ENCODE measurements around the gene CTDSP1. TPM values are rescaled to one million over a fixed set of nuclear protein-coding genes. Genes with fewer than 3 reads are reported as not detected.

Gene CTDSP1
- polyA plus RNA-seq, 2 of the 4 experiments (the other 2 are of a cell fraction): 39.5 to 50.3 TPM

DNA sequence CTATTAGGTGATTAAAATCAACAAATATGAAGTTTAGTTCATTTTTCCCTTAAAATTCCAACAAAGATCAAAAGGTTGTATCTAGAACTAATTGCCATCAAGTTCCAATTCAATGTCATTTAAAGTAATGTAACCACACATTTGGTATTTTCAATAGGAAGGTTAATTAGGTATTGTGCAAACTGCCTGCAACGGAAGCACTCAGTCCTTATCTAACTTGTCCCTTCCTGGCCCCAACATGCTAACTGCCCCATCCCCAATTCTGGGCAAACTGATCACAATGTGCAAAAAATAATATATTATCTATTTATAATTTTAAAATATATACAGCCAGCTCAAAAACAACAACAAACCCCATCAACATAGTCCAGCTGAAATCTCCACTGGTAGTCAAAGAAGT lies 52.4 kb downstream of the CTDSP1 start:
- Histone ChIP-seq H3K9me3 (no peaks in the 10 kb centered on the region), H3K4me3 (no peak overlapping the region), H3K4me1 (peaks cover 26% of the 10 kb centered on the region), H3K4me2 (no peak overlapping the region), H3K27ac (no peak overlapping the region)
- TF ChIP-seq ZC3H11A (IDR thresholded peaks at IDR 0.05): no peak
- TF ChIP-seq RFX5 (IDR thresholded peaks at IDR 0.05): no peak
- no peak for TF ChIP-seq PHF8 (IDR thresholded peaks at IDR 0.05; ENCODE audit: borderline replicate concordance, low read depth)
- TF ChIP-seq, protein P1, sequence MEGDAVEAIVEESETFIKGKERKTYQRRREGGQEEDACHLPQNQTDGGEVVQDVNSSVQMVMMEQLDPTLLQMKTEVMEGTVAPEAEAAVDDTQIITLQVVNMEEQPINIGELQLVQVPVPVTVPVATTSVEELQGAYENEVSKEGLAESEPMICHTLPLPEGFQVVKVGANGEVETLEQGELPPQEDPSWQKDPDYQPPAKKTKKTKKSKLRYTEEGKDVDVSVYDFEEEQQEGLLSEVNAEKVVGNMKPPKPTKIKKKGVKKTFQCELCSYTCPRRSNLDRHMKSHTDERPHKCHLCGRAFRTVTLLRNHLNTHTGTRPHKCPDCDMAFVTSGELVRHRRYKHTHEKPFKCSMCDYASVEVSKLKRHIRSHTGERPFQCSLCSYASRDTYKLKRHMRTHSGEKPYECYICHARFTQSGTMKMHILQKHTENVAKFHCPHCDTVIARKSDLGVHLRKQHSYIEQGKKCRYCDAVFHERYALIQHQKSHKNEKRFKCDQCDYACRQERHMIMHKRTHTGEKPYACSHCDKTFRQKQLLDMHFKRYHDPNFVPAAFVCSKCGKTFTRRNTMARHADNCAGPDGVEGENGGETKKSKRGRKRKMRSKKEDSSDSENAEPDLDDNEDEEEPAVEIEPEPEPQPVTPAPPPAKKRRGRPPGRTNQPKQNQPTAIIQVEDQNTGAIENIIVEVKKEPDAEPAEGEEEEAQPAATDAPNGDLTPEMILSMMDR (IDR thresholded peaks at IDR 0.05): no peak
- TF ChIP-seq BHLHE40 (IDR thresholded peaks at IDR 0.05; ENCODE audit: low read depth, low read length): no peak
- TF ChIP-seq, protein P2, sequence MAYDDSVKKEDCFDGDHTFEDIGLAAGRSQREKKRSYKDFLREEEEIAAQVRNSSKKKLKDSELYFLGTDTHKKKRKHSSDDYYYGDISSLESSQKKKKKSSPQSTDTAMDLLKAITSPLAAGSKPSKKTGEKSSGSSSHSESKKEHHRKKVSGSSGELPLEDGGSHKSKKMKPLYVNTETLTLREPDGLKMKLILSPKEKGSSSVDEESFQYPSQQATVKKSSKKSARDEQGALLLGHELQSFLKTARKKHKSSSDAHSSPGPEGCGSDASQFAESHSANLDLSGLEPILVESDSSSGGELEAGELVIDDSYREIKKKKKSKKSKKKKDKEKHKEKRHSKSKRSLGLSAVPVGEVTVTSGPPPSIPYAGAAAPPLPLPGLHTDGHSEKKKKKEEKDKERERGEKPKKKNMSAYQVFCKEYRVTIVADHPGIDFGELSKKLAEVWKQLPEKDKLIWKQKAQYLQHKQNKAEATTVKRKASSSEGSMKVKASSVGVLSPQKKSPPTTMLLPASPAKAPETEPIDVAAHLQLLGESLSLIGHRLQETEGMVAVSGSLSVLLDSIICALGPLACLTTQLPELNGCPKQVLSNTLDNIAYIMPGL (CRISPR knock-in tag; IDR thresholded peaks at IDR 0.05; ENCODE audit: borderline replicate concordance): no peak
- TF ChIP-seq MAFK (IDR thresholded peaks at IDR 0.05; ENCODE audit: partially characterized antibody): no peak
- TF ChIP-seq TP53 (CRISPR knock-in tag; IDR thresholded peaks at IDR 0.05): no peak
- TF ChIP-seq, protein P3, sequence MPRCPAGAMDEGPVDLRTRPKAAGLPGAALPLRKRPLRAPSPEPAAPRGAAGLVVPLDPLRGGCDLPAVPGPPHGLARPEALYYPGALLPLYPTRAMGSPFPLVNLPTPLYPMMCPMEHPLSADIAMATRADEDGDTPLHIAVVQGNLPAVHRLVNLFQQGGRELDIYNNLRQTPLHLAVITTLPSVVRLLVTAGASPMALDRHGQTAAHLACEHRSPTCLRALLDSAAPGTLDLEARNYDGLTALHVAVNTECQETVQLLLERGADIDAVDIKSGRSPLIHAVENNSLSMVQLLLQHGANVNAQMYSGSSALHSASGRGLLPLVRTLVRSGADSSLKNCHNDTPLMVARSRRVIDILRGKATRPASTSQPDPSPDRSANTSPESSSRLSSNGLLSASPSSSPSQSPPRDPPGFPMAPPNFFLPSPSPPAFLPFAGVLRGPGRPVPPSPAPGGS (IDR thresholded peaks at IDR 0.05): no peak
- TF ChIP-seq NR3C1 (IDR thresholded peaks at IDR 0.05): no peak
- no peak for TF ChIP-seq CBX8 (IDR thresholded peaks at IDR 0.05)
- no peak for TF ChIP-seq RCOR1 (IDR thresholded peaks at IDR 0.05; ENCODE audit: low read depth, low read length)
- TF ChIP-seq HDAC2 (IDR thresholded peaks at IDR 0.05): no peak
- TF ChIP-seq EHMT2 (IDR thresholded peaks at IDR 0.05; ENCODE audit: low read depth): no peak
- no peak for TF ChIP-seq ESRRA (IDR thresholded peaks at IDR 0.05; ENCODE audit: borderline replicate concordance, low read length)
- TF ChIP-seq ELK1 (IDR thresholded peaks at IDR 0.05; ENCODE audit: low read depth, low read length): no peak
- no peak for TF ChIP-seq POLR2A (IDR thresholded peaks at IDR 0.05; ENCODE audit: low read length)
- no peak for TF ChIP-seq TFCP2L1 (CRISPR knock-in tag; IDR thresholded peaks at IDR 0.05)
- TF ChIP-seq USF2 (IDR thresholded peaks at IDR 0.05): no peak
- 96% methylated on average over 1 of the region's 1 CpG for WGBS (ENCODE audit: missing lambda C conversion rate)
- DNase-seq (ENCODE audit: low read depth in 1 of 2, low spot score in 1 of 2): no peak
- ATAC-seq: no peak
- FAIRE-seq: no peak
- POLR2A ChIA-PET: no interaction called here
- CTCF ChIA-PET: interaction anchor here (3.2 kb wide), 1 partner anchor 13 kb away, joined by 23 read pairs; no protein-coding TSS in a partner anchor

Small RNA genes within 50 kb of the gene (small RNA-seq; reads per million reads assigned to genes)
- 86.9 to 24,354 (median 8,022) reads per million in 6 experiments for gene MIR26B

Other genes with a start within 250 kb of the CTDSP1 start
- not detected in 2 replicates for gene CXCR1, start 232.9 kb upstream of the CTDSP1 start, polyA plus RNA-seq (2011; rRNA removed)
- gene CXCR1, start 232.9 kb upstream of the CTDSP1 start, polyA plus RNA-seq (2017; fragmentation: RNase III; extraction: RNeasy Plus Mini Kit Qiagen cat#74134 plus additional on column Dnase treatment): not detected in 3 replicates
- 279 and 374 TPM in 2 replicates for gene ARPC2, start 182.7 kb upstream of the CTDSP1 start, polyA plus RNA-seq (2011; rRNA removed)
- 263 to 283 TPM (median 273 TPM) in 3 replicates for gene ARPC2, start 182.7 kb upstream of the CTDSP1 start, polyA plus RNA-seq (2017; fragmentation: RNase III; extraction: RNeasy Plus Mini Kit Qiagen cat#74134 plus additional on column Dnase treatment)
- 0.05 and 0.06 TPM in 2 replicates for gene GPBAR1, start 138.9 kb upstream of the CTDSP1 start, polyA plus RNA-seq (2011; rRNA removed)
- 0.12 to 0.16 TPM (median 0.13 TPM) in 3 replicates for gene GPBAR1, start 138.9 kb upstream of the CTDSP1 start, polyA plus RNA-seq (2017; fragmentation: RNase III; extraction: RNeasy Plus Mini Kit Qiagen cat#74134 plus additional on column Dnase treatment)
- gene AAMP, start 129.7 kb upstream of the CTDSP1 start, polyA plus RNA-seq (2011; rRNA removed): 71.3 and 82.0 TPM in 2 replicates
- gene AAMP, start 129.7 kb upstream of the CTDSP1 start, polyA plus RNA-seq (2017; fragmentation: RNase III; extraction: RNeasy Plus Mini Kit Qiagen cat#74134 plus additional on column Dnase treatment): 165 to 173 TPM (median 168 TPM) in 3 replicates
- 46.2 and 52.6 TPM in 2 replicates for gene PNKD, start 129.3 kb upstream of the CTDSP1 start, polyA plus RNA-seq (2011; rRNA removed)
- gene PNKD, start 129.3 kb upstream of the CTDSP1 start, polyA plus RNA-seq (2017; fragmentation: RNase III; extraction: RNeasy Plus Mini Kit Qiagen cat#74134 plus additional on column Dnase treatment): 47.2 to 51.7 TPM (median 51.6 TPM) in 3 replicates
- 61.4 and 91.5 TPM in 2 replicates for gene TMBIM1, start 107.4 kb upstream of the CTDSP1 start, polyA plus RNA-seq (2011; rRNA removed)
- 66.6 to 72.1 TPM (median 70.4 TPM) in 3 replicates for gene TMBIM1, start 107.4 kb upstream of the CTDSP1 start, polyA plus RNA-seq (2017; fragmentation: RNase III; extraction: RNeasy Plus Mini Kit Qiagen cat#74134 plus additional on column Dnase treatment)
- gene CATIP, start 43.0 kb upstream of the CTDSP1 start, polyA plus RNA-seq (2011; rRNA removed): 0.17 and 0.41 TPM in 2 replicates
- gene CATIP, start 43.0 kb upstream of the CTDSP1 start, polyA plus RNA-seq (2017; fragmentation: RNase III; extraction: RNeasy Plus Mini Kit Qiagen cat#74134 plus additional on column Dnase treatment): 0.09 to 0.15 TPM in 2 of 3 replicates, not detected in the other
- 0.36 and 0.52 TPM in 2 replicates for gene SLC11A1, start 17.6 kb upstream of the CTDSP1 start, polyA plus RNA-seq (2011; rRNA removed)
- gene SLC11A1, start 17.6 kb upstream of the CTDSP1 start, polyA plus RNA-seq (2017; fragmentation: RNase III; extraction: RNeasy Plus Mini Kit Qiagen cat#74134 plus additional on column Dnase treatment): 0.11 to 0.18 TPM (median 0.14 TPM) in 3 replicates
- 2.3 and 3.7 TPM in 2 replicates for gene VIL1, start 19.3 kb downstream of the CTDSP1 start, polyA plus RNA-seq (2011; rRNA removed)
- gene VIL1, start 19.3 kb downstream of the CTDSP1 start, polyA plus RNA-seq (2017; fragmentation: RNase III; extraction: RNeasy Plus Mini Kit Qiagen cat#74134 plus additional on column Dnase treatment): 1.2 to 1.9 TPM (median 1.9 TPM) in 3 replicates
- 10.9 and 12.8 TPM in 2 replicates for gene USP37, start 168.5 kb downstream of the CTDSP1 start, polyA plus RNA-seq (2011; rRNA removed)
- gene USP37, start 168.5 kb downstream of the CTDSP1 start, polyA plus RNA-seq (2017; fragmentation: RNase III; extraction: RNeasy Plus Mini Kit Qiagen cat#74134 plus additional on column Dnase treatment): 5.1 to 5.3 TPM (median 5.2 TPM) in 3 replicates
- 86.7 and 87.4 TPM in 2 replicates for gene CNOT9, start 169.0 kb downstream of the CTDSP1 start, polyA plus RNA-seq (2011; rRNA removed)
- 40.1 to 42.7 TPM (median 40.9 TPM) in 3 replicates for gene CNOT9, start 169.0 kb downstream of the CTDSP1 start, polyA plus RNA-seq (2017; fragmentation: RNase III; extraction: RNeasy Plus Mini Kit Qiagen cat#74134 plus additional on column Dnase treatment)
- gene PLCD4, start 208.0 kb downstream of the CTDSP1 start, polyA plus RNA-seq (2011; rRNA removed): 2.5 and 2.8 TPM in 2 replicates
- 0.83 to 1.7 TPM (median 1.2 TPM) in 3 replicates for gene PLCD4, start 208.0 kb downstream of the CTDSP1 start, polyA plus RNA-seq (2017; fragmentation: RNase III; extraction: RNeasy Plus Mini Kit Qiagen cat#74134 plus additional on column Dnase treatment)